ENCODE measurements around the gene SLBP. TPM values are rescaled to one million over a fixed set of nuclear protein-coding genes. Genes with fewer than 3 reads are reported as not detected.

Gene SLBP
- total and polyA plus RNA-seq, 12 donors, result 19.0 to 81.0 (median 38.1) TPM

DNA sequence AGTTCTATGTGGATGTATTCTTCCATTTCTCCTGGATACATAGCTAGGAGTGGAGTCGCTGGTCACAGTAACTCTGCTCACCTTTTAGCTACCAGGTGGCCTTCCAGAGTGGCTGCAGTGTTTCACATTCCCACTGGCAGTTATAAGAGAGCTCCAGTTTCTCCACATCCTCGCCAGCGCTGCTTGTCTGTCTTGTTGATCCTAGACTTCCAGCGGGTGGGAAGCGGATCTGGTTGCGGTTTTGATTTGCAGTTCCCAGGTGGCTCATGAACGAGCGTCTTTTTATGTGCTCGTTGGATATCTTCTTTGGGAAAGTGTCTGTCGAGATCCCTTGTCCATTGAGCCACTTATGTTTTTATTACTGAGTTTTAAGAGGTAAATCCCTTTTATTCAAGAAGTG lies 20.8 kb upstream of the SLBP start:
- Histone ChIP-seq H3K4me1 (replicated peaks in 1 of 2) (no peaks in the 10 kb centered on the region), H3K36me3 (replicated peaks in 1 of 2) (peaks cover 0 to 24% of the 10 kb centered on the region in 2 donors), H3K9me3 (replicated peaks in 1 of 3) (no peaks in the 10 kb centered on the region), H3K27me3 (no peaks in the 10 kb centered on the region), H3K27ac (no peak overlapping the region), H3K4me3 (no peak overlapping the region)
- intact Hi-C loops (cut with DNase I), result no loop called here
- WGBS, 4 donors, result 95 to 98% (median 96%) methylated on average over 10 of the region's 10 CpGs
- no peak for DNase-seq
- TF ChIP-seq, protein P1, sequence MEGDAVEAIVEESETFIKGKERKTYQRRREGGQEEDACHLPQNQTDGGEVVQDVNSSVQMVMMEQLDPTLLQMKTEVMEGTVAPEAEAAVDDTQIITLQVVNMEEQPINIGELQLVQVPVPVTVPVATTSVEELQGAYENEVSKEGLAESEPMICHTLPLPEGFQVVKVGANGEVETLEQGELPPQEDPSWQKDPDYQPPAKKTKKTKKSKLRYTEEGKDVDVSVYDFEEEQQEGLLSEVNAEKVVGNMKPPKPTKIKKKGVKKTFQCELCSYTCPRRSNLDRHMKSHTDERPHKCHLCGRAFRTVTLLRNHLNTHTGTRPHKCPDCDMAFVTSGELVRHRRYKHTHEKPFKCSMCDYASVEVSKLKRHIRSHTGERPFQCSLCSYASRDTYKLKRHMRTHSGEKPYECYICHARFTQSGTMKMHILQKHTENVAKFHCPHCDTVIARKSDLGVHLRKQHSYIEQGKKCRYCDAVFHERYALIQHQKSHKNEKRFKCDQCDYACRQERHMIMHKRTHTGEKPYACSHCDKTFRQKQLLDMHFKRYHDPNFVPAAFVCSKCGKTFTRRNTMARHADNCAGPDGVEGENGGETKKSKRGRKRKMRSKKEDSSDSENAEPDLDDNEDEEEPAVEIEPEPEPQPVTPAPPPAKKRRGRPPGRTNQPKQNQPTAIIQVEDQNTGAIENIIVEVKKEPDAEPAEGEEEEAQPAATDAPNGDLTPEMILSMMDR (IDR thresholded peaks at IDR 0.05), result no peak
- TF ChIP-seq POLR2A (IDR thresholded peaks at IDR 0.05), result no peak

DNA sequence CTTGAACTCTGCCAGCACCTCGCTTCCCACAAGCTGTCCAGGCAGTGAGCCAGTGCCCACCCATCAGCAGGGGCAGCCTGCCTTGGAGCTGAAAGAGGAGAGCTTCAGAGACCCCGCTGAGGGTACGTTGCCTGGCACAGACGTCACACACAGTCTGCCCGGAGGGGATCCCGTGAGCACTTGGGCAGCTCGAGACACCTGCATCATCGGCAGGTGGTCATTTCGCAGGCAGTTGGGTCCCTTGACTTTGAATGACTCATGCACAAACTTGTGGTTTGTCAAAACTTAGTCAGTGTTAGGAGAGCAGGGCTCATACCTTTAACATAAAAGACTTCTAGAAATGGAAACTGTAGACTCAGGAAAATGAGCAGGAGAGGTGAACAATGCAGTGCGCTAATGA lies 19.1 kb upstream of the SLBP start:
- WGBS, 4 donors, result 87 to 96% (median 95%) methylated on average over 2 to 10 of the region's 10 CpGs

GRCh38 chr4:1730532-1731135 lies 18.5 kb upstream of the SLBP start:
- Histone ChIP-seq H3K27me3 (no peaks in the 10 kb centered on the region), H3K4me1 (replicated peaks in 1 of 2) (no peaks in the 10 kb centered on the region), H3K27ac (no peak overlapping the region), H3K9me3 (replicated peaks in 1 of 3) (no peaks in the 10 kb centered on the region), H3K4me3 (no peak overlapping the region), H3K36me3 (replicated peaks in 1 of 2) (peaks cover 0 to 20% of the 10 kb centered on the region in 2 donors)
- 94 to 97% (median 94%) methylated on average over 15 to 16 of the region's 16 CpGs for WGBS, 4 donors
- intact Hi-C loops (cut with DNase I), result no loop called here
- no peak for DNase-seq
- TF ChIP-seq POLR2A (IDR thresholded peaks at IDR 0.05), result no peak
- TF ChIP-seq, protein P1 (IDR thresholded peaks at IDR 0.05), result no peak

More for the DNA sequence above, 19.1 kb upstream of the SLBP start:
- H3K36me3 ChIP-seq (replicated peaks in 1 of 2), result peaks cover 0 to 24% of the 10 kb centered on the region in 2 donors
- H3K4me1 ChIP-seq (replicated peaks in 1 of 2), result no peaks in the 10 kb centered on the region
- TF ChIP-seq, protein P1 (IDR thresholded peaks at IDR 0.05), result no peak
- no peak for TF ChIP-seq POLR2A (IDR thresholded peaks at IDR 0.05)
- DNase-seq, result no peak
- intact Hi-C loops (cut with DNase I), result no loop called here
- H3K27ac ChIP-seq, result no peak overlapping the region
- no peak overlapping the region for H3K4me3 ChIP-seq
- H3K9me3 ChIP-seq (replicated peaks in 1 of 3), result no peaks in the 10 kb centered on the region
- no peaks in the 10 kb centered on the region for H3K27me3 ChIP-seq

DNA sequence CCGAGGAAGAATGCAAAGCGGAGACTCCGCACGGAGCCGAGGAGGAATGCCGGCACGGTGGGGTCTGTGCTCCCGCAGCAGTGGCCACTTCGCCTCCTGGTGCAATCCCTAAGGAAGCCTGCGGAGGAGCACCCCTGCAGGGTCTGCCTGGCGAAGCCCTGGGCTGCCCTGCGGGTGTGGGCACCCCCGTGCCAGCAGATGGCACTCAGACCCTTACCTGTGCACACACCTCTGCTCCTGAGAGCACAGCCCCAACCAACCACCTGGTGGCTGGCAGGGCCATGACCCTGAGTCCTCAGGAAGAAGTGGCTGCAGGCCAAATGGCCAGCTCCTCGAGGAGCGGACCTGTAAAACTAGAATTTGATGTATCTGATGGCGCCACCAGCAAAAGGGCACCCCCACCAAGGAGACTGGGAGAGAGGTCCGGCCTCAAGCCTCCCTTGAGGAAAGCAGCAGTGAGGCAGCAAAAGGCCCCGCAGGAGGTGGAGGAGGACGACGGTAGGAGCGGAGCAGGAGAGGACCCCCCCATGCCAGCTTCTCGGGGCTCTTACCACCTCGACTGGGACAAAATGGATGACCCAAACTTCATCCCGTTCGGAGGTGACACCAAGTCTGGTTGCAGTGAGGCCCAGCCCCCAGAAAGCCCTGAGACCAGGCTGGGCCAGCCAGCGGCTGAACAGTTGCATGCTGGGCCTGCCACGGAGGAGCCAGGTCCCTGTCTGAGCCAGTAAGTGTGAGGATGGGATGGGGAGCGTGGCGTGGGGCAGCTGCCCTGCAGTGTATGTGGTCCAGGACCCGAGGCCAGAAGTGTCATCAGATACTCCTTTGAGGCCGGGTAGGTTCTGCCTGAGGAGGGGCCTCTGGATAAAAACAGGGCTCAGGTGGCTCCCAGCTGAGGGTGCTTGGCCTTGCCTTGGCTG lies 16.2 kb upstream of the SLBP start:
- no peaks in the 10 kb centered on the region for H3K9me3 ChIP-seq (replicated peaks in 1 of 3)
- WGBS, 4 donors, result 88 to 92% (median 90%) methylated on average over 17 to 31 of the region's 31 CpGs
- no peak for DNase-seq
- H3K4me3 ChIP-seq, result peak overlapping the region in 1 of 4 donors; percentile 10
- intact Hi-C loops (cut with DNase I), result loop anchor here (5.0 kb wide), 1 partner anchor 36 kb away; no protein-coding TSS in a partner anchor
- no peaks in the 10 kb centered on the region for H3K27me3 ChIP-seq
- no peaks in the 10 kb centered on the region for H3K4me1 ChIP-seq (replicated peaks in 1 of 2)
- H3K36me3 ChIP-seq (replicated peaks in 1 of 2), result peaks cover 0 to 14% of the 10 kb centered on the region in 2 donors
- TF ChIP-seq, protein P1 (IDR thresholded peaks at IDR 0.05), result no peak
- TF ChIP-seq POLR2A (IDR thresholded peaks at IDR 0.05), result no peak
- H3K27ac ChIP-seq, result peak overlapping the region in 1 of 5 donors; percentile 35

Data from adrenal gland (tissue), 12 donors.